C4-2B (cell line): ENCODE measurements around the gene MTURN.

ENCODE experiments used
- CTCF ChIP-seq: fragments of 450-650 bp; conservative IDR thresholded peaks from 2 replicates; pipeline ENCODE4 v1.5.1; 2017; ENCODE audit warnings: mild to moderate bottlenecking
- ZFX ChIP-seq: fragments of 450-650 bp; IDR thresholded peaks from 2 replicates; pipeline ENCODE4 v1.6.1; 2017

- TF ChIP-seq CTCF (no peak), ZFX (no peak)
Observed at GRCh38 chr7:30182814-30183213, 48.0 kb downstream of the MTURN start.
